ENCODE measurements around the gene FAM227B.

The FAM227B gene

DNA sequence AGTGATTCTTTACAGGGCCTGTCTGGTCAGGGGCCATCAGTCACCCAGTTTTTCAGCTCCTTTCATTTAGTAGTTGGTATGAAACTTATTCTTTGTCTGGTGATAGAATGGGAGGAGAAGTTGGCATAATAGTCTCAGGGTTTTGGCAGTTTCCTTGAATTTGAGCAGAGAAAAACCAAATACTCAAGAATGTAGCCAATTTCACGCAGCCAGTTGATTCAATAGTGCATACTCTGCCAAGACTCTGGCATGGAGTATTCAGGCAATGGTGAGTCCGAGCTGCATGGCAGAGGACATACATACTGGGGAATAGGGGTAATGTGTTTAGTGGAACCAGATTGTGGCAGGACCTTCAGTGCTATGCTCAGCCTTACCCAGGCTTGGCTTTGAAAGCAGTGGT lies 332.2 kb downstream of the FAM227B start:
- TF ChIP-seq, protein P1, sequence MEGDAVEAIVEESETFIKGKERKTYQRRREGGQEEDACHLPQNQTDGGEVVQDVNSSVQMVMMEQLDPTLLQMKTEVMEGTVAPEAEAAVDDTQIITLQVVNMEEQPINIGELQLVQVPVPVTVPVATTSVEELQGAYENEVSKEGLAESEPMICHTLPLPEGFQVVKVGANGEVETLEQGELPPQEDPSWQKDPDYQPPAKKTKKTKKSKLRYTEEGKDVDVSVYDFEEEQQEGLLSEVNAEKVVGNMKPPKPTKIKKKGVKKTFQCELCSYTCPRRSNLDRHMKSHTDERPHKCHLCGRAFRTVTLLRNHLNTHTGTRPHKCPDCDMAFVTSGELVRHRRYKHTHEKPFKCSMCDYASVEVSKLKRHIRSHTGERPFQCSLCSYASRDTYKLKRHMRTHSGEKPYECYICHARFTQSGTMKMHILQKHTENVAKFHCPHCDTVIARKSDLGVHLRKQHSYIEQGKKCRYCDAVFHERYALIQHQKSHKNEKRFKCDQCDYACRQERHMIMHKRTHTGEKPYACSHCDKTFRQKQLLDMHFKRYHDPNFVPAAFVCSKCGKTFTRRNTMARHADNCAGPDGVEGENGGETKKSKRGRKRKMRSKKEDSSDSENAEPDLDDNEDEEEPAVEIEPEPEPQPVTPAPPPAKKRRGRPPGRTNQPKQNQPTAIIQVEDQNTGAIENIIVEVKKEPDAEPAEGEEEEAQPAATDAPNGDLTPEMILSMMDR (IDR thresholded peaks at IDR 0.05; ENCODE audit: extremely low read depth, insufficient read depth, missing control alignments) = no peak
- DNase-seq (ENCODE audit: low spot score) = no peak
- in situ Hi-C loops (cut with MboI; ENCODE audit: low pct_unique_long_range_greater_than_20kb, low sequenced_read_pairs, unreplicated experiment) = no loop called here

DNA sequence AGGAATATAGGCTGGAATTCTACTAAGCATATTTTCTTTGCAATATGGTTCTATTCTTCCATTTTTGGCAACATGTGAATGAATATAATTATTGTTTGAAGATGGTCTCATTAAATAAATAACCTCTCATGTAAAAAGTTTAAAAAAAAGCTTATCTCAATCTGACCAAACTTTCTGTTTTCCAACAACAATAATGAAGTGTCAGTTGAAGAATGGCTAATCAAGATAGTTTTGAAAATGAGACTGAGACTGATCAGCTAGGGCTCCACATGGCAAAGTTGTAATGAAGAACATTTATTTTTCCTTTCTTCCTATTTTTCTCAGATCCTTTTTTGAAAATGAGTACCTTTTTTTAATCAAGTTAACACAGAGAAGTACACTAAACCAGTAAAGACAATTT lies 333.1 kb downstream of the FAM227B start:
- in situ Hi-C loops (cut with MboI; ENCODE audit: low pct_unique_long_range_greater_than_20kb, low sequenced_read_pairs, unreplicated experiment) = no loop called here
- TF ChIP-seq, protein P1 (IDR thresholded peaks at IDR 0.05; ENCODE audit: extremely low read depth, insufficient read depth, missing control alignments) = no peak
- DNase-seq (ENCODE audit: low spot score) = no peak

DNA sequence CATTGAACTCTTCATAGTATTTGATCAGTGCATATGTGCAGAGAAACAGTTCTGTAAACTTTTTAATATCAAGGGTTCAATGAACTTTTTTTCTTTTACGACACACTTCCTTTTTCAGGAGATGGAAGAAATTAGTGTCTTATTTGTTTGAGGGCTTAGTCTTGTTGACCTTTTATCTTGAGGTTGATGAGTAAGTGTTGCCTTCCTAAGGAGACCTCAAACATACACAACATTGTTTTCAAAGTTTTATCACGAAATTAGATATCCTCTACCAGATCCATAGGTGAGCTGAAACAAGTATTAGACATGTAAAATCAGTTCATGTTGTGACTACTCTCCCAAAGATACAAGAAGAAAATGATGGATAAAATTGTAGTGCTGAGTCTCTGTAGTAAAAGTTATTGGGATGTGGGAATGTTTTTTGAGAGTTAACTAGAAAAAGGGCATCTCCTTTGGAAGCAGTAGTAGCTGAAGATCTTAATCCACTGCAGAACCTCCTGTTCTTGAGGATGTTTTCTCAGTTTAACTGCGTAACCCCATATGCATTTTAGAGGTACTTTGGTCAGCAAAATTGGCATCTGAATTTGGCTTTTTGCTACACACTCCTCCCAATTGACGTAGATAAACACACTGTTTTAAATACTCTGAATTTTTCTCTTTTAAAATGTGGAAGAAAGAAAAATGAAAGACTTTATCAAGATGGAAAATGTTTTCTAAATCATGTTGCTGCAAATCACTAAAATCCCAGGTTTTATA lies 333.8 kb downstream of the FAM227B start:
- TF ChIP-seq, protein P1 (IDR thresholded peaks at IDR 0.05; ENCODE audit: extremely low read depth, insufficient read depth, missing control alignments) = no peak
- in situ Hi-C loops (cut with MboI; ENCODE audit: low pct_unique_long_range_greater_than_20kb, low sequenced_read_pairs, unreplicated experiment) = no loop called here

DNA sequence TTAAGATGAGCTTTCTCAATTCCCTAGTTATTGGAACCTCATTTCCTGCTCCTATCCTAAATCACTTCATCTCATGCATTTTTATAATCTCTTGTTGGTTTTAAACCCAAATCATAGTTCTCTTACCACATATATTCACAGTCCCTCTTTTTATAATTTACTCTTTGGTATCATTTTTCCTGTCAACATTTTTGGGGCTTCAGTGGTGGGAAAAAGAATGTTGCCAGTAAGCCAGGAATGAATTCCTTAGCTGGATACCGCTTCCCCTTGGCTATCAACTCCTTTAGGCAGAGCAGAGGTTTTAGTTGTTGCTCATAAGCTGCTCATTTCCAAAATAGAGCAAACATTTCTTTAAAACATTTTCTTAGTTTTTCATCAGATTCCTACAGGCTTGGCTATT lies 338.3 kb downstream of the FAM227B start:
- DNase-seq (ENCODE audit: low spot score) = no peak
- TF ChIP-seq, protein P1 (IDR thresholded peaks at IDR 0.05; ENCODE audit: extremely low read depth, insufficient read depth, missing control alignments) = no peak
- in situ Hi-C loops (cut with MboI; ENCODE audit: low pct_unique_long_range_greater_than_20kb, low sequenced_read_pairs, unreplicated experiment) = no loop called here

More for the DNA sequence above, 333.8 kb downstream of the FAM227B start:
- DNase-seq (ENCODE audit: low spot score) = no peak

DNA sequence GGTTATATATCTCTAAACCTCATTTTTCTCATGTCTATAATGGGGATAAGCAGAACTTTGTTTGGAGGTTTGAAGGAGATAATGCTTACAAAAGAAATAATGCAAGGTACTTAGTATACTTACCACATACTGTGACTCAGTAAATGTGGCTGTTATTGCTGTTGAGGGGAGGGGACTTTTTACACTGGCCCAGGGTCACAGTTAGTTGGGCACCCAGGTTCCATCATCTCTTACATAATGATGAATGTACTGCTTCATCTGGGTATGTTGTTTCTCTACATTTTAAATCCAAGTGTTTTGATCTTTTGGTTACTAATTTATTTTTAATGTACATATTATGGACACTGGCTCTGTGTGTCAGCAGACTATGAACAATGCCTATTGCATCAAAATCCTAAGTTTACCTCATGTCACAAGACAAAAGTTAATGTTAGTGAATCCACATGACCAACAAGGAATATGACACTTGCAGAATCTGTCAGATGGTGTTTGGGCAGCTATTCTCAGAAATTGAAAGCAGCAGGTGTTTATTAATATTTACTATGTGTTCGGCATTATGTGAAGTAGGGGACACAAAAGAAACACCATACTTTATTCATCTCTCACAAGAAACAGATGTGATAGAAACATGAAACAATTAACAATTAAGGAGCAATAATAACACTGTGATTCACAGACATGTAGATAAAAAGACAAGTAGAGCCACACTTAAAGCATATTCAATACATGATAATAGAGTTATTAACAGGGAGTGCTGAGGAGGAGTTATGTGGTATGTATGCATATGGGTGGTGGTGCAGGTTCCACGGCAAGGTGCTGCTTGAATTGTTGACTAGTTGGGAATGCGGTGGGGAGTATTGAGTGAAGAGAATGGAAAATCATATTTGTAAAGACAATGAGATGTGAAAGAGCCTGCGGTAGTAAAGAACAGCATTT lies 340.8 kb downstream of the FAM227B start:
- in situ Hi-C loops (cut with MboI; ENCODE audit: low pct_unique_long_range_greater_than_20kb, low sequenced_read_pairs, unreplicated experiment) = no loop called here
- TF ChIP-seq, protein P1 (IDR thresholded peaks at IDR 0.05; ENCODE audit: extremely low read depth, insufficient read depth, missing control alignments) = no peak
- DNase-seq (ENCODE audit: low spot score) = no peak

DNA sequence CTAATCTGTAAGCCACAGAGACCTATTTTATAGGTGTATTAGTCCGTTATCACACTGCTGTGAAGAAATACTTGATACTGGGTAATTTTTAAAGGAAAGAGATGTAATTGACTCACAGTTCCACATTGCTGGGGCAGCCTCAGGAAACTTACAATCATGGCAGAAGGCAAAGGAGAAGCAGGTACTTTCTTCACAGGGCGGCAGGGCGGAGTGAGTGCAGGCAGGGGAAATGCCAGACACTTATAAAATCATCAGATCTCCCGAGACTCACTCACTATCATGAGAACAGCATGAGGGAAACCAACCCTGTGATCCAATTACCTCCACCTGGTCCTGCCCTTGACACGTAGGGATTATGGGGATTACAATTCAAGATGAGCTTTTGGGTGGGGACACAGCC lies 341.9 kb downstream of the FAM227B start:
- TF ChIP-seq, protein P1 (IDR thresholded peaks at IDR 0.05; ENCODE audit: extremely low read depth, insufficient read depth, missing control alignments) = no peak
- no peak for DNase-seq (ENCODE audit: low spot score)
- in situ Hi-C loops (cut with MboI; ENCODE audit: low pct_unique_long_range_greater_than_20kb, low sequenced_read_pairs, unreplicated experiment) = no loop called here
